H1 (cell line): ENCODE data around the gene NCK2. TPM values are rescaled to one million over a fixed set of nuclear protein-coding genes. Genes with fewer than 3 reads are reported as not detected.

Source experiments
- CTCF ChIA-PET: fragments of 300-600 bp; sonication (Branson Sonifier 250); formaldehyde crosslinking; loops from one replicate; lab custom pipeline; 2021; ENCODE audit not compliant: partially characterized antibody; lab: Charles Lee
- POLR2A ChIA-PET: fragments of 300-600 bp; sonication (Branson Sonifier 250); formaldehyde crosslinking; loops from one replicate; lab custom pipeline; 2021; ENCODE audit warnings: inconsistent platforms; ENCODE audit not compliant: partially characterized antibody; lab: Charles Lee
- DNase-seq, 2 experiments: peaks; one replicate each; pipeline versions ENCODE4 v3.0.0 to v3.0.0-alpha.2; 2010 to 2022; ENCODE audit warnings: low spot score in 2 of 2, low read depth in 1 of 2, mixed read lengths in 1 of 2
- FAIRE-seq: peaks from 2 replicates; lab custom pipeline; 2011; peaks lifted over from hg19 to GRCh38; lab: Jason Lieb, UNC
- H2AFZ ChIP-seq: 2 replicates; pipeline ENCODE4 v1.8.1; 2012; ENCODE audit warnings: low read length, inconsistent platforms
- H2AK5ac ChIP-seq: 2 replicates; pipeline ENCODE4 v1.6.1; 2013; ENCODE audit warnings: low read depth, low read length
- H2BK120ac ChIP-seq: replicated peaks from 2 replicates; pipeline ENCODE3; 2013; ENCODE audit warnings: low read depth, low read length, inconsistent platforms
- H2BK12ac ChIP-seq: 2 replicates; pipeline ENCODE4 v1.6.1; 2013; ENCODE audit warnings: low read depth, low read length
- H2BK15ac ChIP-seq: 2 replicates; pipeline ENCODE4 v1.6.1; 2013; ENCODE audit warnings: low read length
- H2BK20ac ChIP-seq: 2 replicates; pipeline ENCODE4 v1.6.1; 2013; ENCODE audit warnings: low read length
- H2BK5ac ChIP-seq: 2 replicates; pipeline ENCODE4 v1.6.1; 2013; ENCODE audit warnings: low read depth, low read length
- H3K14ac ChIP-seq: 2 replicates; pipeline ENCODE4 v1.6.1; 2013; ENCODE audit warnings: inconsistent platforms; ENCODE audit not compliant: insufficient read length
- H3K18ac ChIP-seq: 2 replicates; pipeline ENCODE4 v1.6.1; 2013; ENCODE audit warnings: low read length; ENCODE audit errors: extremely low read depth
- H3K23ac ChIP-seq: 2 replicates; pipeline ENCODE4 v1.6.1; 2013; ENCODE audit warnings: inconsistent platforms; ENCODE audit not compliant: insufficient read length
- H3K23me2 ChIP-seq: 2 replicates; pipeline ENCODE4 v1.6.1; 2013; ENCODE audit warnings: low read depth, low read length
- H3K27ac ChIP-seq: 2 replicates; pipeline ENCODE4 v1.6.1; 2011; ENCODE audit warnings: low read depth, low read length, inconsistent platforms
- H3K27me3 ChIP-seq, 4 experiments: replicated peaks in 1 of 4; 1 replicate in 1 of 4; 2 replicates in 3 of 4; pipeline versions ENCODE4 v1.6.1 to v1.8.1; 2011 to 2013; ENCODE audit warnings: low read length in 3 of 4, mild to moderate bottlenecking in 3 of 4, inconsistent platforms in 2 of 4, mixed read lengths in 2 of 4, moderate library complexity in 1 of 4; ENCODE audit not compliant: control insufficient read depth in 3 of 4, insufficient read depth in 3 of 4; ENCODE audit errors: extremely low read depth in 1 of 4
- H3K36me3 ChIP-seq, 4 experiments: 2 replicates each; pipeline versions ENCODE4 v1.6.1 to v1.8.1; 2011 to 2013; ENCODE audit warnings: mild to moderate bottlenecking in 4 of 4, low read length in 3 of 4, moderate library complexity in 2 of 4, control low read depth in 1 of 4, inconsistent platforms in 1 of 4; ENCODE audit not compliant: insufficient read depth in 4 of 4, control insufficient read depth in 2 of 4
- H3K4ac ChIP-seq: replicated peaks from 2 replicates; pipeline ENCODE3; 2013; ENCODE audit warnings: low read length, low read depth, mixed read lengths, inconsistent platforms; ENCODE audit not compliant: insufficient read length
- H3K4me1 ChIP-seq, 4 experiments: replicated peaks in 1 of 4; 1 replicate in 1 of 4; 2 replicates in 3 of 4; pipeline versions ENCODE4 v1.6.1 to v1.8.1; 2011 to 2013; ENCODE audit warnings: low read length in 3 of 4, inconsistent platforms in 2 of 4, mixed read lengths in 1 of 4; ENCODE audit not compliant: insufficient read depth in 4 of 4, control insufficient read depth in 3 of 4
- H3K4me2 ChIP-seq, 2 experiments: 2 replicates each; pipeline versions ENCODE4 v1.6.1 to v1.8.1; 2011 to 2013; ENCODE audit warnings: low read depth in 2 of 2, low read length in 2 of 2, control low read depth in 1 of 2, inconsistent platforms in 1 of 2, mild to moderate bottlenecking in 1 of 2; ENCODE audit not compliant: insufficient read depth in 1 of 2
- H3K4me3 ChIP-seq, 4 experiments: fragments of 200-600, 300-600 bp in 1 of 4; sonication (generic), shearing (Covaris generic), sonication (Bioruptor Twin) in 1 of 4; 2 replicates each; pipeline versions ENCODE4 v1.5.1 to v1.8.1; 2011 to 2016; ENCODE audit warnings: low read length in 4 of 4, low read depth in 3 of 4, control low read depth in 2 of 4, inconsistent platforms in 2 of 4, mild to moderate bottlenecking in 2 of 4, mixed read lengths in 1 of 4, moderate library complexity in 1 of 4; ENCODE audit not compliant: insufficient read depth in 2 of 4; ENCODE audit errors: extremely low read depth in 1 of 4
- H3K56ac ChIP-seq: replicated peaks from 2 replicates; pipeline ENCODE3; 2013; ENCODE audit warnings: low read depth, mild to moderate bottlenecking, mixed read lengths, low read length, inconsistent platforms; ENCODE audit not compliant: insufficient read length
- H3K79me1 ChIP-seq: 2 replicates; pipeline ENCODE4 v1.6.1; 2013; ENCODE audit warnings: low read depth, low read length, control low read depth
- H3K79me2 ChIP-seq, 2 experiments: 2 replicates each; pipeline versions ENCODE4 v1.6.1 to v1.8.1; 2012 to 2013; ENCODE audit warnings: low read length in 2 of 2, mild to moderate bottlenecking in 2 of 2, inconsistent platforms in 1 of 2; ENCODE audit not compliant: insufficient read depth in 2 of 2, control insufficient read depth in 1 of 2
- H3K9ac ChIP-seq, 4 experiments: replicated peaks in 1 of 4; 1 replicate in 1 of 4; 2 replicates in 3 of 4; pipeline versions ENCODE4 v1.6.1 to v1.8.1; 2011 to 2013; ENCODE audit warnings: low read depth in 3 of 4, low read length in 3 of 4, control low read depth in 2 of 4, mild to moderate bottlenecking in 2 of 4, moderate library complexity in 2 of 4, inconsistent platforms in 1 of 4; ENCODE audit errors: extremely low read depth in 1 of 4
- H3K9me3 ChIP-seq, 2 experiments: 2 replicates each; pipeline versions ENCODE4 v1.6.1 to v1.8.1; 2012 to 2013; ENCODE audit warnings: mild to moderate bottlenecking in 2 of 2, moderate library complexity in 2 of 2, control low read depth in 1 of 2, inconsistent platforms in 1 of 2, low read depth in 1 of 2, low read length in 1 of 2, mixed read lengths in 1 of 2; ENCODE audit not compliant: insufficient read depth in 2 of 2
- H4K20me1 ChIP-seq, 2 experiments: replicated peaks in 1 of 2; 2 replicates each; pipeline versions ENCODE3 to v1.8.1; 2011 to 2013; ENCODE audit warnings: inconsistent platforms in 2 of 2, low read length in 2 of 2, mild to moderate bottlenecking in 1 of 2; ENCODE audit not compliant: insufficient read depth in 2 of 2, control insufficient read depth in 1 of 2
- H4K5ac ChIP-seq: 2 replicates; pipeline ENCODE4 v1.6.1; 2013; ENCODE audit warnings: low read length, low read depth, mixed read lengths, inconsistent platforms; ENCODE audit not compliant: insufficient read length
- H4K8ac ChIP-seq: 2 replicates; pipeline ENCODE4 v1.8.0; 2013; ENCODE audit warnings: mild to moderate bottlenecking, moderate library complexity, low read length, inconsistent platforms; ENCODE audit not compliant: insufficient read depth; ENCODE audit errors: extremely low read depth
- H4K91ac ChIP-seq: replicated peaks from 2 replicates; pipeline ENCODE3; 2013; ENCODE audit warnings: low read length, mixed read lengths, inconsistent platforms; ENCODE audit not compliant: insufficient read length
- GABPA ChIP-seq: IDR thresholded peaks from 2 replicates; pipeline ENCODE4 v1.6.1; 2011; ENCODE audit warnings: mild to moderate bottlenecking, low read length, moderate library complexity, borderline replicate concordance; ENCODE audit not compliant: insufficient read depth
- KDM4A ChIP-seq: IDR thresholded peaks from one replicate; pipeline ENCODE4 v1.7.1; 2012; ENCODE audit warnings: low read depth, mild to moderate bottlenecking, moderate library complexity, low read length, inconsistent platforms; ENCODE audit not compliant: severe bottlenecking
- MAX ChIP-seq: IDR thresholded peaks from 2 replicates; pipeline ENCODE4 v1.6.1; 2012; ENCODE audit warnings: inconsistent platforms
- RNF2 ChIP-seq: fragments of 200-900, 300-1000 bp; sonication (generic); IDR thresholded peaks from 2 replicates; pipeline ENCODE4 v1.7.1; 2016; ENCODE audit warnings: borderline replicate concordance, low read depth, mild to moderate bottlenecking, antibody characterized with exemption, low read length; ENCODE audit not compliant: poor library complexity, severe bottlenecking; ENCODE audit errors: missing control alignments
- RXRA ChIP-seq: IDR thresholded peaks from 2 replicates; pipeline ENCODE4 v1.6.1; 2011; ENCODE audit warnings: low read depth, mild to moderate bottlenecking, low read length, moderate library complexity; ENCODE audit not compliant: insufficient read depth
- SIX5 ChIP-seq: IDR thresholded peaks from 2 replicates; pipeline ENCODE4 v1.6.1; 2011; ENCODE audit warnings: mild to moderate bottlenecking, low read depth, low read length
- TEAD4 ChIP-seq: IDR thresholded peaks from 2 replicates; pipeline ENCODE4 v1.6.1; 2012; ENCODE audit warnings: low read depth, low read length, inconsistent platforms, mixed read lengths
- WGBS, 2 experiments: shearing (Covaris generic) in 1 of 2; methylation state at CpG; one replicate each; pipeline versions ENCODE4 v1.1.6 to v1.1.7; 2013 to 2015; ENCODE audit warnings: low lambda C conversion rate in 2 of 2, mixed read lengths in 2 of 2, inconsistent platforms in 1 of 2, low coverage in 1 of 2, missing lambda C conversion rate in 1 of 2; ENCODE audit not compliant: insufficient replicate concordance in 2 of 2, insufficient coverage in 1 of 2, insufficient read length in 1 of 2; ENCODE audit errors: extremely low coverage in 1 of 2, missing lambda C conversion rate in 1 of 2; 5-methylcytosine and 5-hydroxymethylcytosine counted together
- polyA plus RNA-seq, 7 experiments: library from polyadenylated mRNA; depleted of rRNA in 3 of 7; stranded (reverse) in 5 of 7; unstranded in 2 of 7; fragments of >200 nt in 5 of 7; fragments of 200-250 nt in 2 of 7; gene quantifications; 1 replicate in 5 of 7; 2 replicates in 1 of 7; 4 replicates in 1 of 7; pipeline versions ENCODE4 v1.2.1 to v1.2.3, GENCODE V29; 2011 to 2013; ENCODE audit warnings: missing spikeins in 2 of 7, mixed read lengths in 2 of 7
- total RNA-seq: library from RNA; stranded (reverse); fragmentation: NEBNext Ultra II Directional; extraction: Animal tissue kit (Norgen Biotek cat#: 25700); gene quantifications from 2 replicates; pipeline ENCODE4 v1.2.1, GENCODE V29; 2021

NCK2 gene
- total and polyA plus RNA-seq, 2 of the 8 experiments (the other 6 are each of a cell fraction or from before 2014, with no cell fraction given) = 30.3 to 65.7 TPM

- Histone ChIP-seq H3K23ac (no peak overlapping the region), H3K18ac (no peak overlapping the region), H2BK12ac (no peak overlapping the region), H3K23me2 (0 out of 2 replicates have a peak, but pooled peaks cover 2% of the 10 kb centered on the region), H3K9me3 (peaks cover 7 to 11% of the 10 kb centered on the region in 2 experiments; a peak in 3 of 4 replicates), H2AFZ (no peak overlapping the region), H2BK15ac (no peak overlapping the region), H2BK5ac (no peak overlapping the region), H3K4me1 (peaks cover 2 to 6% (median 4%) of the 10 kb centered on the region in 4 experiments; a peak in 5 of 7 replicates), H3K79me1 (peaks cover 5% of the 10 kb centered on the region), H2BK120ac (no peak overlapping the region), H2BK20ac (no peak overlapping the region), H3K9ac (no peak overlapping the region), H4K5ac (no peak overlapping the region), H4K8ac (no peak overlapping the region), H3K4ac (no peak overlapping the region), H3K4me3 (no peak overlapping the region), H3K56ac (no peak overlapping the region), H3K36me3 (peaks cover 0 to 12% (median 3%) of the 10 kb centered on the region in 4 experiments; a peak in 4 of 8 replicates), H4K20me1 (peaks cover 1 to 4% of the 10 kb centered on the region in 2 experiments), H4K91ac (no peak overlapping the region), H3K79me2 (peaks cover 0 to 49% of the 10 kb centered on the region in 2 experiments; a peak in 2 of 4 replicates), H3K27ac (no peak overlapping the region), H3K14ac (no peak overlapping the region), H2AK5ac (no peak overlapping the region), H3K4me2 (no peak overlapping the region)
- POLR2A ChIA-PET = no interaction called here
- FAIRE-seq = no peak
- CTCF ChIA-PET = interaction anchor here (1.4 to 1.5 kb wide), 2 partner anchors 29 to 313 kb away, joined by 3 to 4 read pairs; no protein-coding TSS in a partner anchor
- no peak for DNase-seq
- 87% methylated on average over 2 of the region's 2 CpGs; no CpG with 5 or more reads in 1 of the 2 experiments for WGBS, 2 experiments
- no peak for TF ChIP-seq RXRA
- no peak for TF ChIP-seq TEAD4
- TF ChIP-seq RNF2 = no peak
- TF ChIP-seq KDM4A = no peak
- no peak for TF ChIP-seq MAX
- no peak for TF ChIP-seq GABPA
- TF ChIP-seq SIX5 = no peak
- TF ChIP-seq, all 59 proteins: peak for 0
- H3K27me3 ChIP-seq = no peaks in the 10 kb centered on the region
Measured at GRCh38 chr2:105890111-105890510, 145.4 kb downstream of the NCK2 start.
